Measurements from ENCODE around the gene TIPARP. TPM values are rescaled to one million over a fixed set of nuclear protein-coding genes. Genes with fewer than 3 reads are reported as not detected.
"Not testable (repeated sequence)": the region's sequence is repeated elsewhere in the genome, so short reads cannot be mapped to it uniquely, and the experiment has no call there.

The TIPARP gene
- total RNA-seq, 2 experiments from 2014 or later: 10.0 to 13.4 TPM

DNA sequence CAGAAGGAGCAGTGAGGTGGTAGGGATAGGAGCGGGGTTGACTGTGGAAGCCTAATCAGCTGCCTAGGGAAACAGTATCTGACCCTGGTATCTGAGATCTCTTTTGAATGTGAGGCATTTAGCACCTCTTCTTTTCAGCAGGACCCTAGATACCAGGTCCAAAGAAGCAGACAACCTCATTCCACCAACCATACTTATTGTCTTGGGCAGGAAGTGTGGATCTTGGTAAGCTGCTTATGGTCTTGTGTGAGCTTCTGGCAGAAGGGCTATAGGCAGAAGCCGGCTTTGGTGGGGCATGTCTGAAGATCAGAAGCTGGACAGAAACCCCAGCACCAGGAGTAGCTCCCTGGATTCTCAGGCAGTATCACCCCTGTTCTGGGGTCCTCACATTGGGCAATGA is 65.6 kb downstream of the TIPARP start:
- no peaks in the 10 kb centered on the region for H3K4me1 ChIP-seq (ENCODE audit: insufficient read depth, low read length, poor library complexity, severe bottlenecking)
- TF ChIP-seq EZH2phosphoT487 (IDR thresholded peaks at IDR 0.05; ENCODE audit: borderline replicate concordance, low read depth, low read length) (no peak), CTCF (conservative IDR thresholded peaks at IDR 0.05; ENCODE audit: low read length) (no peak)
- DNase-seq (ENCODE audit: low spot score): no peak
- H3K27ac ChIP-seq (ENCODE audit: low read depth, low read length, poor library complexity, severe bottlenecking): no peak overlapping the region
- H2AFZ ChIP-seq (ENCODE audit: low read length): no peak overlapping the region
- H3K36me3 ChIP-seq (ENCODE audit: insufficient read depth, low read length): no peaks in the 10 kb centered on the region
- no peaks in the 10 kb centered on the region for H3K9me3 ChIP-seq (ENCODE audit: low read length)
- POLR2A ChIA-PET: no interaction called here
- H4K20me1 ChIP-seq (ENCODE audit: insufficient read depth, low read length): no peaks in the 10 kb centered on the region
- CTCF ChIA-PET (ENCODE audit: unreplicated experiment): no interaction called here
- no peak overlapping the region for H3K4me2 ChIP-seq (ENCODE audit: low read length)
- no peak overlapping the region for H3K4me3 ChIP-seq (ENCODE audit: low read depth, low read length, poor library complexity, severe bottlenecking)
- BruUV-seq (replicated peaks): no TSS peak
- intact Hi-C loops (cut with micrococcal nuclease; ENCODE audit: unreplicated experiment): no loop called here
- no peaks in the 10 kb centered on the region for H3K9me2 ChIP-seq (ENCODE audit: insufficient read depth, low read length)
- no peaks in the 10 kb centered on the region for H3K79me2 ChIP-seq (ENCODE audit: insufficient read depth, low read depth, low read length)

GRCh38 chr3:156740581-156740980 is 66.2 kb downstream of the TIPARP start:
- intact Hi-C loops (cut with micrococcal nuclease; ENCODE audit: unreplicated experiment): not testable (repeated sequence)

DNA sequence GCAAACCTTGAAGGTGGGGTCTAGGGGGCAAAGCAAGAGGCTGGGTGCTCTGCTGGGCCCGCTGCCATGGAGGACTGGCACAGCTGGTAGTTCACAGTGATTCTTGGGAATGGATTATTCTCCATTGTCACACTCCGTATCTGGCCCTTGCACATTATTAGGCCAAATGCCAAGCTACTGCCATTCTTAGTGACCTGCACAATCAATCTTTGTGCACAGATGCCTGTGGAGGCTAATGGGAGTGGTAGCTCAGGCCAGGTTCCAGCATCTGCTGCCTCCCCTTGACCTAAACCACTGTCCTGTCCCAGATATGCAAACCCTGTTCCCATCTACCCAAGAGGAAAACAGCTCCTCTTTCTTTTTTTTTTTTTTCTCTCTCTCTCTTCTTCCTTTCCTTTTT is 67.5 kb downstream of the TIPARP start:
- Histone ChIP-seq H3K9me2 (ENCODE audit: insufficient read depth, low read length) (no peaks in the 10 kb centered on the region), H3K4me2 (ENCODE audit: low read length) (no peak overlapping the region), H3K79me2 (ENCODE audit: insufficient read depth, low read depth, low read length) (no peaks in the 10 kb centered on the region), H3K4me3 (ENCODE audit: low read depth, low read length, poor library complexity, severe bottlenecking) (no peak overlapping the region), H2AFZ (ENCODE audit: low read length) (no peak overlapping the region), H3K9me3 (ENCODE audit: low read length) (0 out of 2 replicates have a peak, but pooled peaks cover 3% of the 10 kb centered on the region), H3K36me3 (ENCODE audit: insufficient read depth, low read length) (no peaks in the 10 kb centered on the region), H3K27ac (ENCODE audit: low read depth, low read length, poor library complexity, severe bottlenecking) (no peak overlapping the region), H3K4me1 (ENCODE audit: insufficient read depth, low read length, poor library complexity, severe bottlenecking) (no peaks in the 10 kb centered on the region), H4K20me1 (ENCODE audit: insufficient read depth, low read length) (no peaks in the 10 kb centered on the region)
- CTCF ChIA-PET (ENCODE audit: unreplicated experiment): interaction anchor here (0.7 kb wide), 1 partner anchor 561 kb away, joined by 4 read pairs; no protein-coding TSS in a partner anchor
- no peak for TF ChIP-seq CTCF (conservative IDR thresholded peaks at IDR 0.05; ENCODE audit: low read length)
- no peak for TF ChIP-seq EZH2phosphoT487 (IDR thresholded peaks at IDR 0.05; ENCODE audit: borderline replicate concordance, low read depth, low read length)
- no peak for DNase-seq (ENCODE audit: low spot score)
- POLR2A ChIA-PET: interaction anchor here (1.0 kb wide), 1 partner anchor 52 kb away, joined by 3 read pairs; no protein-coding TSS in a partner anchor
- intact Hi-C loops (cut with micrococcal nuclease; ENCODE audit: unreplicated experiment): no loop called here
- no TSS peak for BruUV-seq (replicated peaks)

More at GRCh38 chr3:156740581-156740980, 66.2 kb downstream of the TIPARP start:
- H3K9me3 ChIP-seq (ENCODE audit: low read length); H4K20me1 ChIP-seq (ENCODE audit: insufficient read depth, low read length); H2AFZ ChIP-seq (ENCODE audit: low read length); BruUV-seq (replicated peaks); DNase-seq (ENCODE audit: low spot score); CTCF ChIA-PET (ENCODE audit: unreplicated experiment); H3K4me1 ChIP-seq (ENCODE audit: insufficient read depth, low read length, poor library complexity, severe bottlenecking); H3K4me3 ChIP-seq (ENCODE audit: low read depth, low read length, poor library complexity, severe bottlenecking); H3K27ac ChIP-seq (ENCODE audit: low read depth, low read length, poor library complexity, severe bottlenecking); H3K36me3 ChIP-seq (ENCODE audit: insufficient read depth, low read length); H3K4me2 ChIP-seq (ENCODE audit: low read length); H3K79me2 ChIP-seq (ENCODE audit: insufficient read depth, low read depth, low read length); H3K9me2 ChIP-seq (ENCODE audit: insufficient read depth, low read length): not testable (repeated sequence)
- POLR2A ChIA-PET: interaction anchor here (0.7 kb wide), 1 partner anchor 23 kb away, joined by 3 read pairs; no protein-coding TSS in a partner anchor

Measured in OCI-LY7 (cell line).